GM12892 (cell line): Measurements from ENCODE around the gene PDZD2.

Source experiments
- POLR2A ChIP-seq: IDR thresholded peaks from 2 replicates; pipeline ENCODE4 v1.6.1; 2011; ENCODE audit warnings: low read depth, low read length, control low read depth
- POLR2AphosphoS5 ChIP-seq: IDR thresholded peaks from 2 replicates; pipeline ENCODE4 v1.6.1; 2011; ENCODE audit warnings: low read depth, low read length, control low read depth
- TAF1 ChIP-seq: IDR thresholded peaks from 2 replicates; pipeline ENCODE4 v1.6.1; 2011; ENCODE audit warnings: low read depth, mild to moderate bottlenecking, control low read depth, low read length, borderline replicate concordance

DNA sequence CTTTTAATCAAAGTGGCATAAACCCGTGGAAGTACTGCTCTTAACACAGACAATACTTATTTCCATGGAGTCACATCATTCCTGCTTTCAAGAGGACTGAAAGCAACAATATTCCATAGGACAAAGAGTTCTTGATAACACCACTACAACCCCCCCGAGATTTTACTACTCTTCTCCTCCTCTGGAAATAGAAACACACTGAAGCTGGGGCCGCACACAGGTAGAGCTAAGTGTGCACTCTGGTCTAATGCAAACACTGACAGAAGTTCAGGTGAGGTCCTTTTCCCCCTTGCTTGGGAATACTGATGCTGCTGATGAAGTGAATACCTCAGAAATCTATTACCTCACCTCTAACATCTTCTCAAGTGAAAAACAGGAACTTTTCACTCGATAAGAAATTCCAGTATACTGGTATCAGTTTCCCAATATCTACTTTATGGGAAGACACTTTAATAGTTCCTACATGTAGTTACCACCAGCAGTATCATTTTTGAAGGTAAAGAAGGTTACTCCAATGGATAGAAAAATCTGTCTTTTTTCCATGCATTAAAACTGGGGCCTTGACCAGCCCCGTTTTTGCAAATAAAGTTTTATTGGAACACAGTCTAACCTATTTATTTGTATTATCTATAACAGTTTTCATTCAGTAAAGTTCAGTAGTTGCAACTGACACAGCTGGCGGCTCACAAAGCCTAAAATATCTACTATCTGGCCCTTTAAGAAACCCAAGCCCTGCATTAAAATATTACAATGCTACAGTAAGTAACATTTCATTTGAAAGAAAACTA, 485.2 kb downstream of the PDZD2 start:
- TF ChIP-seq POLR2AphosphoS5 (no peak), POLR2A (no peak), TAF1 (no peak)
